Heart left ventricle (tissue), 16 donors: ENCODE results near the gene B3GALT5. TPM values are rescaled to one million over a fixed set of nuclear protein-coding genes. Genes with fewer than 3 reads are reported as not detected.

Experiments used
- ATAC-seq, 4 donors: fragments of 200-7000 bp; cut with Tn5 transposase; one replicate each; pipeline ENCODE4 v1.9.1; 2020 to 2022; ENCODE audit warnings: moderate library complexity in 4 of 4, mild to moderate bottlenecking in 3 of 4, moderate number of reproducible peaks in 1 of 4
- DNase-seq, 5 donors: peaks; one replicate each; pipeline ENCODE4 v3.0.0-alpha.2; 2020
- H3K27ac ChIP-seq, 12 donors: fragments of 200-600 bp; sonication (generic) in 4 of 12; one replicate each; pipeline versions ENCODE4 v1.5.0 to v1.8.0; 2016 to 2022; ENCODE audit warnings: mild to moderate bottlenecking in 2 of 12
- H3K27me3 ChIP-seq, 9 donors: fragments of 200-600 bp; sonication (generic) in 2 of 9; one replicate each; pipeline versions ENCODE4 v1.5.1 to v1.8.0; 2016 to 2022; ENCODE audit warnings: mild to moderate bottlenecking in 3 of 9
- H3K36me3 ChIP-seq, 9 donors: fragments of 200-600 bp; sonication (generic) in 2 of 9; one replicate each; pipeline versions ENCODE4 v1.5.0 to v1.8.0; 2018 to 2022; ENCODE audit warnings: mild to moderate bottlenecking in 2 of 9
- H3K4me1 ChIP-seq, 12 donors: fragments of 200-600 bp; sonication (generic) in 4 of 12; one replicate each; pipeline versions ENCODE4 v1.5.0 to v1.8.0; 2016 to 2022; ENCODE audit warnings: mild to moderate bottlenecking in 3 of 12
- H3K4me3 ChIP-seq, 12 donors: fragments of 200-600 bp; sonication (generic) in 4 of 12; one replicate each; pipeline versions ENCODE4 v1.5.0 to v1.8.0; 2017 to 2022; ENCODE audit warnings: mild to moderate bottlenecking in 9 of 12, moderate library complexity in 4 of 12
- H3K9me3 ChIP-seq, 12 donors: fragments of 200-600 bp; sonication (generic) in 4 of 12; one replicate each; pipeline versions ENCODE4 v1.5.0 to v1.8.0; 2016 to 2022; ENCODE audit warnings: mild to moderate bottlenecking in 1 of 12
- POLR2A ChIP-seq, 2 donors: fragments of 450-650 bp; IDR thresholded peaks; one replicate each; pipeline ENCODE4 v1.6.1; 2017; ENCODE audit warnings: antibody characterized with exemption in 2 of 2, mild to moderate bottlenecking in 2 of 2, moderate library complexity in 2 of 2
- WGBS, 4 donors: extraction: QIAGEN DNeasy Blood & Tissue Kit in 2 of 4; methylation state at CpG; one replicate each; pipeline versions ENCODE4 v1.1.5 to v1.1.7; 2013 to 2018; 5-methylcytosine and 5-hydroxymethylcytosine counted together
- intact Hi-C, 10 donors: fragments of 100-400 bp; cut with DNase I; formaldehyde crosslinking; loops; one replicate each; pipeline versions ENCODE4 v1.11.1 to v1.14.2; 2022
- polyA plus RNA-seq, 2 donors: library from polyadenylated mRNA; stranded (reverse); fragments of 200-250 nt; gene quantifications; one replicate each; pipeline ENCODE4 v1.2.3, GENCODE V29; 2013
- total RNA-seq, 9 donors: library from RNA; depleted of rRNA in 2 of 9; stranded (reverse); fragments of >200 nt in 2 of 9; fragmentation: NEBNext Ultra II Directional in 3 of 9; extraction: Animal tissue kit (Norgen Biotek cat#: 25700) in 3 of 9; gene quantifications; one replicate each; pipeline versions ENCODE4 v1.1.0 to v1.2.4, GENCODE V29; 2016 to 2023
- TF ChIP-seq, protein P1 (sequence below), 12 donors: fragments of 200-600 bp; sonication (generic) in 4 of 12; IDR thresholded peaks; one replicate each; pipeline versions ENCODE4 v1.5.0 to v1.8.0; 2018 to 2022; ENCODE audit warnings: antibody characterized with exemption in 12 of 12, mild to moderate bottlenecking in 5 of 12
- donor health status: ischemic (EF 13 %, LVEDD 7.1; RV severe dilation, severe dysfunction).
- donor health status: healthy with polysubstance abuse.
- donor health status: DM: no; HTN: yes; CAD: no.
- donor health status: DM: no; HTN: no; CAD: no.
- donor health status: ischemic (EF 25% LVEDD 6.9; RV normal size, moderate dysfunction).
- donor health status: ischemic (EF 25% LVEDD 5.7; RV mildly dilated, moderate dysfunction).
- donor health status: healthy.
- donor health status: DM: yes; HTN: yes; CAD: no.
- donor health status: ischemic (EF 35%, LVEDD 5.7; RV mildly dilated, moderate dysfunction).
- donor health status: nonischemic (EF 11% LVEDD 7.7; RV severe dilation, severe dysfunction).
- donor health status: DM: yes; HTN: yes; CAD: no.
- donor health status: PGD.
- donor health status: ischemic (EF 29% LVEDD 5.4; RV normal size, mild dysfunction).
- donor health status: nonischemic (EF 23%, LVEDD 6.1; RV moderate dilation, normal function).

B3GALT5 gene
- total and polyA plus RNA-seq, 11 donors = 0.01 to 0.71 (median 0.07) TPM; not detected in 2

DNA sequence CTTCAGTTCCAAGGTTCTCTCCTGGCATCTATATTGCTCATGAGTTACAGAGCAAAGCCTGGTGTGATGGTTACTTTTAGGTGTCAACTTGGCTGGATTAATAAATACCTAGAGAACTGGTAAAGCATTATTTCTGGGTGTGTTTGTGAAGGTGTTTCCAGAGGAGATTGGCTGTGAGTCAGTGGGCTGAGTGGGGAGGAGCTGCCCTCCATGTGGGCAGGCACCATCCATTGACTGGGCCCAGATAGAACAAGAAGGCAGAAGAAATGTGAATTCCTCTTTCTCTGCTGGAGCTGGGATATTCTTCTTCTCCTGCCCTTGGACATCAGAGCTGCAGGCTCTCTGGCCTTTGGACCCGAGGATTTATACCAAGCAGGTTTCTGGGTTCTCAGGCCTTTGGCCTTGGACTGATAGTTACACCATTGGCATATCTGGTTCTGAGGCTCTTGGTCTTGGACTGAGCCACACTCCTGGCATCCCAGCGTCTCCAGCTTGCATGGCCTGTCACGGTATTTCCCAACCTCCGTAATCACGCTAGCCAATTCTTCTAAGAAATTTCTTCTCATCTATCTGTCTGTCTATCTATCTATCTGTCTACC, 44.5 kb downstream of the B3GALT5 start:
- Histone ChIP-seq H3K4me3 (no peak overlapping the region), H3K27me3 (no peaks in the 10 kb centered on the region), H3K4me1 (peaks cover 0 to 16% (median 10%) of the 10 kb centered on the region in 12 donors), H3K36me3 (no peaks in the 10 kb centered on the region), H3K27ac (no peak overlapping the region), H3K9me3 (peaks cover 0 to 18% (median 0%) of the 10 kb centered on the region in 12 donors)
- DNase-seq = no peak
- no peak for TF ChIP-seq POLR2A (IDR thresholded peaks at IDR 0.05)
- TF ChIP-seq, protein P1, sequence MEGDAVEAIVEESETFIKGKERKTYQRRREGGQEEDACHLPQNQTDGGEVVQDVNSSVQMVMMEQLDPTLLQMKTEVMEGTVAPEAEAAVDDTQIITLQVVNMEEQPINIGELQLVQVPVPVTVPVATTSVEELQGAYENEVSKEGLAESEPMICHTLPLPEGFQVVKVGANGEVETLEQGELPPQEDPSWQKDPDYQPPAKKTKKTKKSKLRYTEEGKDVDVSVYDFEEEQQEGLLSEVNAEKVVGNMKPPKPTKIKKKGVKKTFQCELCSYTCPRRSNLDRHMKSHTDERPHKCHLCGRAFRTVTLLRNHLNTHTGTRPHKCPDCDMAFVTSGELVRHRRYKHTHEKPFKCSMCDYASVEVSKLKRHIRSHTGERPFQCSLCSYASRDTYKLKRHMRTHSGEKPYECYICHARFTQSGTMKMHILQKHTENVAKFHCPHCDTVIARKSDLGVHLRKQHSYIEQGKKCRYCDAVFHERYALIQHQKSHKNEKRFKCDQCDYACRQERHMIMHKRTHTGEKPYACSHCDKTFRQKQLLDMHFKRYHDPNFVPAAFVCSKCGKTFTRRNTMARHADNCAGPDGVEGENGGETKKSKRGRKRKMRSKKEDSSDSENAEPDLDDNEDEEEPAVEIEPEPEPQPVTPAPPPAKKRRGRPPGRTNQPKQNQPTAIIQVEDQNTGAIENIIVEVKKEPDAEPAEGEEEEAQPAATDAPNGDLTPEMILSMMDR (IDR thresholded peaks at IDR 0.05) = no peak
- 94 to 98% (median 95%) methylated on average over 5 of the region's 5 CpGs for WGBS, 4 donors
- intact Hi-C loops = no loop called here
- no peak for ATAC-seq

GRCh38 chr21:39658066-39658465, 45.3 kb downstream of the B3GALT5 start:
- no peak for ATAC-seq

GRCh38 chr21:39659070-39659815, 46.5 kb downstream of the B3GALT5 start:
- peaks cover 0 to 16% (median 10%) of the 10 kb centered on the region in 12 donors for H3K4me1 ChIP-seq
- 86 to 92% (median 88%) methylated on average over 7 of the region's 7 CpGs for WGBS, 4 donors
- H3K36me3 ChIP-seq = no peaks in the 10 kb centered on the region
- no peak for TF ChIP-seq POLR2A (IDR thresholded peaks at IDR 0.05)
- TF ChIP-seq, protein P1 (IDR thresholded peaks at IDR 0.05) = no peak
- peak overlapping the region in 1 of 12 donors; percentile 8 for H3K4me3 ChIP-seq
- no peak for DNase-seq
- ATAC-seq = no peak
- no peaks in the 10 kb centered on the region for H3K27me3 ChIP-seq
- intact Hi-C loops = no loop called here
- peak overlapping the region in 4 of 12 donors; percentile 37 to 56 (median 52) for H3K27ac ChIP-seq
- peaks cover 0 to under 1% (median 0%) of the 10 kb centered on the region in 12 donors for H3K9me3 ChIP-seq

More at GRCh38 chr21:39658066-39658465, 45.3 kb downstream of the B3GALT5 start:
- H3K4me1 ChIP-seq = peaks cover 0 to 16% (median 10%) of the 10 kb centered on the region in 12 donors
- no peak overlapping the region for H3K4me3 ChIP-seq
- no peak for DNase-seq
- 90 to 95% (median 91%) methylated on average over 2 of the region's 2 CpGs for WGBS, 4 donors
- H3K27ac ChIP-seq = no peak overlapping the region
- H3K9me3 ChIP-seq = peaks cover 0 to 12% (median 0%) of the 10 kb centered on the region in 12 donors
- no peaks in the 10 kb centered on the region for H3K36me3 ChIP-seq
- intact Hi-C loops = no loop called here
- H3K27me3 ChIP-seq = no peaks in the 10 kb centered on the region
- TF ChIP-seq, protein P1 (IDR thresholded peaks at IDR 0.05) = no peak
- TF ChIP-seq POLR2A (IDR thresholded peaks at IDR 0.05) = no peak
